Left kidney (tissue), 2 donors: ENCODE data around the gene BLCAP. TPM values are rescaled to one million over a fixed set of nuclear protein-coding genes. Genes with fewer than 3 reads are reported as not detected.
"Not testable (repeated sequence)": the region's sequence is repeated elsewhere in the genome, so short reads cannot be mapped to it uniquely, and the experiment has no call there.

ENCODE experiments used
- DNase-seq: peaks from one replicate; pipeline ENCODE4 v3.0.0-alpha.2; 2013
- polyA plus RNA-seq: library from polyadenylated mRNA; unstranded; fragments of 120-200 nt; gene quantifications from one replicate; pipeline ENCODE4 v1.2.1, GENCODE V29; 2013; ENCODE audit not compliant: insufficient read length

Gene BLCAP
- polyA plus RNA-seq, 1 donor: 85.7 TPM

GRCh38 chr20:37490663-37491350, 36.9 kb downstream of the BLCAP start:
- no peak for DNase-seq

- not testable (repeated sequence) for DNase-seq
Measured at GRCh38 chr20:37486209-37486608, 41.5 kb downstream of the BLCAP start.

- DNase-seq: no peak
Measured at GRCh38 chr20:37484331-37484730, 43.3 kb downstream of the BLCAP start.

- no peak for DNase-seq
Measured at GRCh38 chr20:37481610-37482009, 46.1 kb downstream of the BLCAP start.

GRCh38 chr20:37480919-37481318, 46.8 kb downstream of the BLCAP start:
- no peak for DNase-seq

GRCh38 chr20:37479925-37480691, 47.6 kb downstream of the BLCAP start:
- no peak for DNase-seq

GRCh38 chr20:37479266-37479665, 48.4 kb downstream of the BLCAP start:
- no peak for DNase-seq

GRCh38 chr20:37477041-37477440, 50.6 kb downstream of the BLCAP start:
- no peak for DNase-seq

GRCh38 chr20:37475252-37475651, 52.4 kb downstream of the BLCAP start:
- DNase-seq: peak; percentile 54

GRCh38 chr20:37474386-37474785, 53.3 kb downstream of the BLCAP start:
- no peak for DNase-seq

GRCh38 chr20:37473249-37474000, 54.3 kb downstream of the BLCAP start:
- no peak for DNase-seq

GRCh38 chr20:37472435-37472834, 55.2 kb downstream of the BLCAP start:
- DNase-seq: not testable (repeated sequence)

GRCh38 chr20:37471741-37472235, 55.9 kb downstream of the BLCAP start:
- no peak for DNase-seq

- not testable (repeated sequence) for DNase-seq
Measured at GRCh38 chr20:37470190-37470589, 57.5 kb downstream of the BLCAP start.

GRCh38 chr20:37469531-37469930, 58.1 kb downstream of the BLCAP start:
- no peak for DNase-seq

- no peak for DNase-seq
Measured at GRCh38 chr20:37468886-37469285, 58.8 kb downstream of the BLCAP start.

Other genes with a start within 250 kb of the BLCAP start
- 72.4 TPM for gene MANBAL, start 238.2 kb downstream of the BLCAP start, polyA plus RNA-seq
- 53.5 TPM for gene SRC, start 181.7 kb downstream of the BLCAP start, polyA plus RNA-seq
- gene NNAT, start 6.6 kb downstream of the BLCAP start, polyA plus RNA-seq: 90.1 TPM
- 51.5 TPM for gene CTNNBL1, start 166.2 kb upstream of the BLCAP start, polyA plus RNA-seq